ENCODE data around the gene AKT1.
A peak's percentile ranks its signal among the peaks of the same experiment; 100 is the strongest.
"Not testable (repeated sequence)": the region's sequence is repeated elsewhere in the genome, so short reads cannot be mapped to it uniquely, and the experiment has no call there.

The AKT1 gene

GRCh38 chr14:104818714-104819161, 23.2 kb upstream of the AKT1 start:
- no peak for DNase-seq

GRCh38 chr14:104817930-104818713, 22.6 kb upstream of the AKT1 start:
- no peak for DNase-seq

GRCh38 chr14:104816616-104816884, 21.0 kb upstream of the AKT1 start:
- DNase-seq: no peak

- DNase-seq: not testable (repeated sequence)
These were observed 19.2 kb upstream of the AKT1 start for GRCh38 chr14:104814701-104815100.

- no peak for DNase-seq
These were observed 17.7 kb upstream of the AKT1 start for GRCh38 chr14:104813286-104813685.

GRCh38 chr14:104810316-104810715, 14.8 kb upstream of the AKT1 start:
- no peak for DNase-seq

DNA sequence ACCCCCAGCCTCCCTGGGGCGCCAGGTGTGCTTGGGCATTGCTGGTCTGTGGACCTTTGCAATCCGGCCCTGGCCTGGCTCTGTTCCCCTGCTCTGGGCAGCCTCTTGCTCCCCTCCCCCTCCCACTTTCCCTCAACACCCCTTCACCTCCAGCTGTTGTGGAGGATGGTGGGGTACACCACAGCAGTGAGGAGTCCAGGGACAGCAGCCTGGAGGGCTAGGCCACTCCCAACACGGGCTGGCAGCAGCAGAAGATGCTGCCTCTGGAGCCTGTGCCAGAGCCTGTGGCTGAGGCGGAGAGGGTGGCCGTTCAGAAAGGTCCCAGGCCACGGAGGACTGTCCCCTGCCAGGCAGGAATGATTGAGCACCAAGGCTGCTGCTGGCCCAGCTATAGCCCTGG, 12.9 kb upstream of the AKT1 start:
- no peak for DNase-seq

DNA sequence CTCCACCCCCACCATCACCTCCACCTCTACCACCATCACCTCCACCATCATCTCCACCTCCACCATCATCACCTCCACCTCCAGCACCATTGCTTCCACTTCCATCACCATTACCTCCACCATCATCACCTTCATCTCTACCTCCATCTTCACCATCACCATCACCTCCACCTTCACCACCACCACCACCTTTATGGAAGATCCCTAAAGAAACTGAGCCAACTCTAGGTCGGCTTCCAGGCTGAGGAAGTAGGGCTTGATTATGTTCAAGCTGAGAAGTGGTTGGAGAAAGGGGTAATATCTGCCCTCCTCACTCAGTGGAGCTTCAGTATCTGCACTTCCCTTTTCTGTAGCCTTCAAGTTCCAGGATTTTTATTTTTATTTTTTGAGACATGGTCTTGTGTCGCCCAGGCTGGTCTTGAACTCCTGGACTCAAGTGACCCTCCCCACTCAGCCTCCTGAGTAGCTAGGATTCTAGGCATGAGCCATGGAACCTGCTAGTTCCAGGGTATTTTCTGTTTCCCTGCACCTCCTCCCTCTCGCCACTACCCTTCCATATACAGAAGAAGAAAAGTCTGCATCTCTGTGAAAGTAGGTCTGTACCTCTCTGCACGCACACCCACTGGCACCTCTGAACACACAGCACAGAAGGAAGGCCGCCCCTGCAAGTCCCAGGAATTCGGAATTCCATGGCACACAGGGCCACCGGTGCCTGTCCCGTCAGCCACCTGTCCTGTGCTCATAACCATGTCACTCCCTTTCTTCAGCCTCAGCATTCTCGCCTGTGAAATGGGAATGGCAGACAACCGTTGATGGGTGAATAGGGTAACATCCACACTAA, 11.3 kb upstream of the AKT1 start:
- DNase-seq: no peak

- DNase-seq: no peak
These were observed 10.5 kb upstream of the AKT1 start for GRCh38 chr14:104805941-104806624.

GRCh38 chr14:104805326-104805678, 9.8 kb upstream of the AKT1 start:
- peak; percentile 93 for DNase-seq

GRCh38 chr14:104804481-104805325, 9.2 kb upstream of the AKT1 start:
- DNase-seq: no peak

DNA sequence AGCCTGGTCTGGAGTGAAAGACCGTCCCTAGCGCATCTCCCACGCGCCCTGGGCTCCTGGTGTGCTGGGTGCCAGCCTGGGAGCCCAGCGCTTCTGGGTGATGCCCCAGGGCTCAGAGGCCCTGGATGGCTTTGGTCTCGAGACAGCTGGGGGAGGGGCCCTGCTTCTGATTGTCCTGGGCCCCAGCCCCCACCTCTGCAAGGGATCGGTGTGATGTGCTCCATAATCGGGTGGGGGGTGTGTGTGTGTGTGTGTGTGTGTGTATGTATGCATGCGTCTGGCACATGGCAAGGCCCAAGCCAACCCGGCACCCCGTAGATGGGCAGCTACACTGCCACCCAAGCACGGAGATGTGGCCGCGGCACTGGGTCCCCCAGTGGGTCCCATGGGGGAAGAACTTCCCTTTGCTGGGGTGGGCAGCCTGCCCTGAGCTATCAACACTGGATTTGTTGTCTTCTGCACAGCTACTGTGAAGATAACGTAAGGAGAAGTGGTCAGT, 8.4 kb upstream of the AKT1 start:
- peak; percentile 53 for DNase-seq

DNA sequence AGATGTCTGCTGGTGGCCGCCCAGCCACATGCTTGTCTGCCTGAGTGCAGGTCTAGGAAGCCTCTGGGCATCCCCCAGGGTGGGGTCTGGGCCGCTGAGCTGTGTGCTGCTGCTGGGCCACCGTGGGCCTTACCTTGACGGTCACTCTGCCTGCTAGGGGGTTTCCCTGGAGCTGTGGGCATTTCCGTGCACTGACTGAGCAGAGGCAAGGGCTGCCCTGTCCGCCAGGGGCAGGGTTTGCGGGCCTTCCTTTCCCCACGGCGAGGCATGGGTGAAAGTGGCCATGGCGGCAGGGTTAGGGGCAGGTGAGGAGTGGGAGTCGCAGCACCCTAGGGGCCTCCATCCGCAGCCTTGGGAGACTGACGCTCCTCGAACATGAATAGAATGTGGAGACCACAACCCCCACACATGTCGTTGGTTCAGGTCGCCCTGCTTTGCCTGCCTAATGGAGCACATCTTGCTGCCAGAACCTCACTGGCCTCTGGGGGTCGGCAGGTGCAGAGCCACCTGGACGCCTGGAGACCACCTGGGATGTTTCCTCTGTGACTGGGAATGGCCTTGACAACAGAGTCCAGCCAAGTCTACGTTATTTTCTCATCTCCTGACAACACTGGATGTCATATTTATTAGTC, 7.8 kb upstream of the AKT1 start:
- DNase-seq: no peak

DNA sequence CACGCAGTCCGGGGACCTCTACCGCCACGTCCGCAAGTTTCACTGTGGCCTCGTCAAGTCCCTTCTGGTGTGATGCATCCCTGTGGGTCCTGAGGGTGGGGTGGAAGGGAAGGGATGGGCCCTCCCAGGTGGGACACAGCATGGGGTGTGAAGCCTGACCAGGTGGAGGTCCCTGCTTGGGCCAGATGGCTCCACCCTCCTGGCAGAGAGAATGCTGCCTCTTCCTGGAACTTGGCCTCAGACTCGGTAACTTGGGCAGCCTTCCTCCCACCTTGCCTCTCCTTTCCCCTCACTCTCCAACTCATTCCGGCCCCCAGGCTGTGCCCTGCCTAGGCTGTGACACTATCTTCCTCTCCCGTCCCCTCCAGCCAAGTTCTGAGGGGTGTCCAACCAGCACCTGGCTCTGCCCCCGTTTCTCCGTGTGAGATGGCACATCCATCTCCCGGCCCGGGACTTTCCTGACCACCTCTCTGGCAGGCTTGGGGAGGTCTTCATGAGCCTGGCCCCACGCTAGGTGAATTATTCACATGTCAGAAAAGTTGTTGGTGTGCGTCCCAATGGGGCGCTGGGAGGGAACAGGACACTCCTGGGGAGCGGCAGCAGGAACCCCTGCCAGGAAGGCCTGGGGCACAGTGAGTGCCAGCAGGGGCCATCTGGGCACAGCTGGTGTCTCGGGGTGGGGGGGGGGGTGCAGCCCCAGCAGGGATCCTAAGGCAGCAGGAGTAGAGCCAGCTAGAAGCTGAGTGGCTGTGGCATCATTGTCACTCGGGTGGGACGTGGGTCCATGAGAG, 7.0 kb upstream of the AKT1 start:
- DNase-seq: no peak

DNA sequence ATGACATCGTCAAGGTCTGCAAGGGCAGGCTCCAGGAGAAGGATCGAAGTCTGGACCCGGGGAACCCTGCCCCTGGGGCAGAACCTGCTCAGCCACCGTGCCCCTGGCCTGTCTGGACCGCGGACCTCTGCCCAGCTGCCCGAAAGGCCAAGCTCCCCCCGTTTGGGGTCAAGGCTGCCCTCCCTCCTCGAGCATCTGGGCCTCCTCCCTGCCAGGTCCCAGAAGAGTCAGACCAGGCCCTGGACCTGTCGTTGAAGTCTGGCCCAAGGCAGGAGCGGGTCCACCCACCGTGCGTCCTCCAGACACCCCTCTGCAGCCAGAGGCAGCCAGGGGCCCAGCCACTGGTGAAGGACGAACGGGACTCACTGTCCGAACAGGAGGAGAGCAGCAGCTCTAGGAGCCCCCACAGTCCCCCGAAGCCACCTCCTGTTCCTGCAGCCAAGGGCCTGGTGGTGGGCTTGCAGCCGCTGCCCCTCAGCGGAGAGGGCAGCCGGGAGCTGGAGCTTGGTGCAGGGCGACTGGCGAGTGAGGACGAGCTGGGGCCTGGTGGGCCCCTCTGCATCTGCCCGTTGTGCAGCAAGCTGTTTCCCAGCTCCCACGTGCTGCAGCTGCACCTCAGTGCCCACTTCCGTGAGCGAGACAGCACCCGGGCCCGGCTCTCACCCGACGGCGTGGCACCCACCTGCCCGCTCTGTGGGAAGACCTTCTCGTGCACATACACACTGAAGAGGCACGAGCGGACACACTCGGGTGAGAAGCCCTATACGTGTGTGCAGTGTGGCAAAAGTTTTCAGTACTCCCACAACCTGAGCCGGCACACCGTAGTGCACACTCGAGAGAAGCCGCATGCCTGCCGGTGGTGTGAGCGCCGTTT, 6.2 kb upstream of the AKT1 start:
- no peak for DNase-seq

GRCh38 chr14:104800771-104801519, 5.4 kb upstream of the AKT1 start, which contains the start of gene ZBTB42:
Gene ZBTB42 (plus strand): TSS chr14:104801101. CDS start chr14:104801198, 97 bp downstream.
- DNase-seq: peak; percentile 57

DNA sequence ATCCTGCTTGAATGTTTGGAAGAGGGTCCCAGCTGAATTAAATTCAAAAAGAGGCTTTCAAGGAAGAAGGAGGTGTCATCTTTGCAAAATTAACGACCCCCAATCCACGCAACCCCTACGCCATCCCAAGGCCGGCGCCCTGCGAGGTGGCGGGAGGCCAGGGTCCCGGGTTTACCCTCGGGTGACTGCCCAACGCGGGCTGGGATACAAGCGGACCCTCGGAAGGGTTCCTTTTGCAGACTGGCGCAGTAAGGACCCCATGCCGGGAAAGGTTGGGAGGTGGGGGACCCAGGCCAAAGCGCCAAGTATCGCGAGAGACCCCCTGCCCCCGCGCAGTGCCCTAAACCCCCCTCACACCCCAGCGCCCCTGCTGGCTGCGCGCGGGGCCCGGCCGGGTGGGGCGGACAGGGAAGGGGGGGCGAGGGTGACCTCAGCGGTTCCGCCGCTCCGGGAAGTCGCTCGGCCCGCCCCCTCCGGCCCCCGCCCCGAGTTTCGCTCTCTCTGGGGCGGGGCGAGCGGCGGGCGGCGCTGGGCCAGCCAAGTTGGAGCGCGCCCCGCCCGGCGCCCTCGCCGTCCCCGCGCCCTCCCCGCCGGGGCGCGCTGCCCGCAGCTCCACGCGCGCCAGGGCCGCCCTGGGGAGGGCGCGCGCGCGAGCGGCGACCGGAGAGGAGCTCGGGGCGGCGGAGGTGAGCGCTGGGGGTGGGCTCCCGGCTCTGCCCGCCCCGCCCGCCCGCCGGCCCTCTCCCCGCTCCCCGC, 4.6 kb upstream of the AKT1 start:
- DNase-seq: peak; percentile 79

GRCh38 chr14:104799244-104800014, 3.9 kb upstream of the AKT1 start:
- DNase-seq: no peak
